GM13976 (cell line): Measurements from ENCODE around the gene C5orf24.

ENCODE experiments used
- DNase-seq: peaks from one replicate; pipeline ENCODE4 v3.0.0; 2012; ENCODE audit warnings: low spot score
- in situ Hi-C: fragments of 300-500 bp; cut with MboI; formaldehyde crosslinking; loops from one replicate; pipeline ENCODE4 v1.12.0; 2022; ENCODE audit warnings: low sequenced_read_pairs, mixed read lengths, inconsistent platforms; ENCODE audit not compliant: unreplicated experiment
- TF ChIP-seq, protein P1 (sequence below): IDR thresholded peaks from 2 replicates; pipeline ENCODE4 v1.5.1; 2012; ENCODE audit warnings: borderline replicate concordance, mild to moderate bottlenecking; ENCODE audit not compliant: insufficient read depth; ENCODE audit errors: extremely low read depth, missing control alignments, control extremely low read depth

The C5orf24 gene

GRCh38 chr5:134904610-134905245 is 59.0 kb downstream of the C5orf24 start, which contains the start of gene PCBD2:
Gene PCBD2 (plus strand): TSS chr5:134905131. CDS start chr5:134905140, 9 bp downstream.
- in situ Hi-C loops, result no loop called here
- TF ChIP-seq, protein P1, sequence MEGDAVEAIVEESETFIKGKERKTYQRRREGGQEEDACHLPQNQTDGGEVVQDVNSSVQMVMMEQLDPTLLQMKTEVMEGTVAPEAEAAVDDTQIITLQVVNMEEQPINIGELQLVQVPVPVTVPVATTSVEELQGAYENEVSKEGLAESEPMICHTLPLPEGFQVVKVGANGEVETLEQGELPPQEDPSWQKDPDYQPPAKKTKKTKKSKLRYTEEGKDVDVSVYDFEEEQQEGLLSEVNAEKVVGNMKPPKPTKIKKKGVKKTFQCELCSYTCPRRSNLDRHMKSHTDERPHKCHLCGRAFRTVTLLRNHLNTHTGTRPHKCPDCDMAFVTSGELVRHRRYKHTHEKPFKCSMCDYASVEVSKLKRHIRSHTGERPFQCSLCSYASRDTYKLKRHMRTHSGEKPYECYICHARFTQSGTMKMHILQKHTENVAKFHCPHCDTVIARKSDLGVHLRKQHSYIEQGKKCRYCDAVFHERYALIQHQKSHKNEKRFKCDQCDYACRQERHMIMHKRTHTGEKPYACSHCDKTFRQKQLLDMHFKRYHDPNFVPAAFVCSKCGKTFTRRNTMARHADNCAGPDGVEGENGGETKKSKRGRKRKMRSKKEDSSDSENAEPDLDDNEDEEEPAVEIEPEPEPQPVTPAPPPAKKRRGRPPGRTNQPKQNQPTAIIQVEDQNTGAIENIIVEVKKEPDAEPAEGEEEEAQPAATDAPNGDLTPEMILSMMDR, result peak; percentile 98
- peak; percentile 90 for DNase-seq

- in situ Hi-C loops, result no loop called here
- peak; percentile 68 for DNase-seq
- TF ChIP-seq, protein P1, result peak; percentile 58
Measured at GRCh38 chr5:134905246-134905996, 59.7 kb downstream of the C5orf24 start.

GRCh38 chr5:134906811-134907210 is 61.0 kb downstream of the C5orf24 start:
- in situ Hi-C loops, result no loop called here
- TF ChIP-seq, protein P1, result no peak

More at GRCh38 chr5:134906811-134907210, 61.0 kb downstream of the C5orf24 start:
- DNase-seq, result no peak
